ENCODE results near the gene HSD17B4. TPM values are rescaled to one million over a fixed set of nuclear protein-coding genes. Genes with fewer than 3 reads are reported as not detected.
A peak's percentile ranks its signal among the peaks of the same experiment; 100 is the strongest.

HSD17B4 gene
- total and polyA plus RNA-seq, 3 experiments from 2014 or later = 51.7 to 84.6 (median 59.1) TPM

GRCh38 chr5:119452060-119452372, 281 bp upstream of the HSD17B4 start:
- Mint-ChIP-seq H3K27ac (peak overlapping the region; percentile 81 to 97 (median 92)), H3K4me3 (peak overlapping the region; percentile 85 to 96 (median 94)), H3K9me3 (peaks cover 0 to 3% (median 0%) of the 10 kb centered on the region in 5 donors), H3K4me1 (peaks cover 18 to 26% (median 22%) of the 10 kb centered on the region in 3 donors), H3K27me3 (peaks cover 3% of the 10 kb centered on the region in 2 donors), H3K36me3 (peaks cover 0 to 12% (median 7%) of the 10 kb centered on the region in 3 donors)
- ChIA-PET CTCF (interaction anchor here (1.0 to 2.0 kb wide), 5 partner anchors 8 to 464 kb away, joined by 3 to 8 read pairs (median 4); partner anchors contain the start of gene DTWD2), POLR2A (no interaction called here)
- Histone ChIP-seq H3K4me1 (ENCODE audit: insufficient read depth, low read length) (peaks cover 17% of the 10 kb centered on the region), H3K36me3 (ENCODE audit: insufficient read depth, low read length) (no peaks in the 10 kb centered on the region), H3K4me3 (ENCODE audit: low read length) (peak overlapping the region; percentile 82), H3K27ac (ENCODE audit: low read depth, low read length) (peak overlapping the region; percentile 62), H3K27me3 (ENCODE audit: insufficient read depth, low read length, poor library complexity, severe bottlenecking) (no peaks in the 10 kb centered on the region), H3K9me3 (ENCODE audit: low read length) (no peaks in the 10 kb centered on the region)
- no peak for DNase-seq

GRCh38 chr5:119453040-119453373, 710 bp downstream of the HSD17B4 start:
- Histone ChIP-seq H3K36me3 (ENCODE audit: insufficient read depth, low read length) (no peaks in the 10 kb centered on the region), H3K9me3 (ENCODE audit: low read length) (no peaks in the 10 kb centered on the region), H3K4me1 (ENCODE audit: insufficient read depth, low read length) (peaks cover 17% of the 10 kb centered on the region), H3K4me3 (ENCODE audit: low read length) (peak overlapping the region; percentile 82), H3K27ac (ENCODE audit: low read depth, low read length) (peak overlapping the region; percentile 62), H3K27me3 (ENCODE audit: insufficient read depth, low read length, poor library complexity, severe bottlenecking) (no peaks in the 10 kb centered on the region)
- Mint-ChIP-seq H3K4me3 (peak overlapping the region; percentile 85 to 96 (median 94)), H3K27me3 (peaks cover 0 to 3% of the 10 kb centered on the region in 2 donors), H3K36me3 (peaks cover 2 to 17% (median 10%) of the 10 kb centered on the region in 3 donors), H3K9me3 (peaks cover 0 to 3% (median 0%) of the 10 kb centered on the region in 5 donors), H3K27ac (peak overlapping the region; percentile 81 to 97 (median 92)), H3K4me1 (peaks cover 19 to 26% (median 25%) of the 10 kb centered on the region in 3 donors)
- ChIA-PET POLR2A (no interaction called here), CTCF (interaction anchor here (1.1 to 1.6 kb wide), 2 partner anchors 18 to 465 kb away, joined by 4 to 8 read pairs; partner anchors contain the start of gene DTWD2)
- DNase-seq = no peak

- Mint-ChIP-seq H3K36me3 (peaks cover 3 to 20% (median 10%) of the 10 kb centered on the region in 3 donors), H3K4me3 (peak overlapping the region in 2 of 7 donors; percentile 54 to 55), H3K9me3 (peaks cover 0 to 3% (median 0%) of the 10 kb centered on the region in 5 donors), H3K4me1 (peaks cover 21 to 30% (median 28%) of the 10 kb centered on the region in 3 donors), H3K27ac (no peak overlapping the region), H3K27me3 (peaks cover 0 to 1% of the 10 kb centered on the region in 2 donors)
- H3K27ac ChIP-seq (ENCODE audit: low read depth, low read length) = no peak overlapping the region
- H3K9me3 ChIP-seq (ENCODE audit: low read length) = no peaks in the 10 kb centered on the region
- no peak for DNase-seq
- H3K4me1 ChIP-seq (ENCODE audit: insufficient read depth, low read length) = peaks cover 17% of the 10 kb centered on the region
- CTCF ChIA-PET = interaction anchor here (1.0 to 2.4 kb wide), 2 partner anchors 42 to 466 kb away, joined by 3 to 5 read pairs; partner anchors contain the start of gene DTWD2
- no peak overlapping the region for H3K4me3 ChIP-seq (ENCODE audit: low read length)
- no peaks in the 10 kb centered on the region for H3K36me3 ChIP-seq (ENCODE audit: insufficient read depth, low read length)
- POLR2A ChIA-PET = no interaction called here
- H3K27me3 ChIP-seq (ENCODE audit: insufficient read depth, low read length, poor library complexity, severe bottlenecking) = no peaks in the 10 kb centered on the region
Observed at GRCh38 chr5:119454171-119454570, 1.9 kb downstream of the HSD17B4 start.

GRCh38 chr5:119458911-119459632, 6.8 kb downstream of the HSD17B4 start:
- Histone ChIP-seq H3K4me3 (ENCODE audit: low read length) (no peak overlapping the region), H3K27ac (ENCODE audit: low read depth, low read length) (no peak overlapping the region), H3K9me3 (ENCODE audit: low read length) (no peaks in the 10 kb centered on the region), H3K36me3 (ENCODE audit: insufficient read depth, low read length) (no peaks in the 10 kb centered on the region), H3K27me3 (ENCODE audit: insufficient read depth, low read length, poor library complexity, severe bottlenecking) (no peaks in the 10 kb centered on the region), H3K4me1 (ENCODE audit: insufficient read depth, low read length) (no peaks in the 10 kb centered on the region)
- no peak for DNase-seq
- Mint-ChIP-seq H3K36me3 (peaks cover 8 to 21% (median 16%) of the 10 kb centered on the region in 3 donors), H3K27ac (no peak overlapping the region), H3K9me3 (no peaks in the 10 kb centered on the region), H3K27me3 (no peaks in the 10 kb centered on the region), H3K4me3 (no peak overlapping the region), H3K4me1 (peaks cover 15 to 19% (median 18%) of the 10 kb centered on the region in 3 donors)
- ChIA-PET CTCF (no interaction called here), POLR2A (no interaction called here)

- no peak overlapping the region for H3K27ac ChIP-seq (ENCODE audit: low read depth, low read length)
- no peaks in the 10 kb centered on the region for H3K4me1 ChIP-seq (ENCODE audit: insufficient read depth, low read length)
- H3K4me3 Mint-ChIP-seq = no peak overlapping the region
- CTCF ChIA-PET = no interaction called here
- no peaks in the 10 kb centered on the region for H3K27me3 ChIP-seq (ENCODE audit: insufficient read depth, low read length, poor library complexity, severe bottlenecking)
- POLR2A ChIA-PET = no interaction called here
- no peaks in the 10 kb centered on the region for H3K27me3 Mint-ChIP-seq
- peaks cover 26 to 38% (median 34%) of the 10 kb centered on the region in 3 donors for H3K4me1 Mint-ChIP-seq
- no peak overlapping the region for H3K27ac Mint-ChIP-seq
- H3K36me3 ChIP-seq (ENCODE audit: insufficient read depth, low read length) = no peaks in the 10 kb centered on the region
- peaks cover 36 to 61% (median 47%) of the 10 kb centered on the region in 3 donors for H3K36me3 Mint-ChIP-seq
- no peak for DNase-seq
- peaks cover 11 to 31% (median 25%) of the 10 kb centered on the region in 5 donors for H3K9me3 Mint-ChIP-seq
- H3K9me3 ChIP-seq (ENCODE audit: low read length) = peaks cover 3% of the 10 kb centered on the region
- H3K4me3 ChIP-seq (ENCODE audit: low read length) = no peak overlapping the region
Observed at GRCh38 chr5:119465640-119466039, 13.3 kb downstream of the HSD17B4 start.

GRCh38 chr5:119468286-119468685, 16.0 kb downstream of the HSD17B4 start:
- ChIA-PET CTCF (no interaction called here), POLR2A (no interaction called here)
- no peak for DNase-seq
- Mint-ChIP-seq H3K27ac (peak overlapping the region in 1 of 8 donors; percentile 11), H3K9me3 (peaks cover 11 to 31% (median 25%) of the 10 kb centered on the region in 5 donors), H3K4me3 (no peak overlapping the region), H3K36me3 (peaks cover 34 to 59% (median 55%) of the 10 kb centered on the region in 3 donors), H3K4me1 (peaks cover 19 to 42% (median 30%) of the 10 kb centered on the region in 3 donors), H3K27me3 (no peaks in the 10 kb centered on the region)
- Histone ChIP-seq H3K36me3 (ENCODE audit: insufficient read depth, low read length) (no peaks in the 10 kb centered on the region), H3K9me3 (ENCODE audit: low read length) (peaks cover 3% of the 10 kb centered on the region), H3K27me3 (ENCODE audit: insufficient read depth, low read length, poor library complexity, severe bottlenecking) (no peaks in the 10 kb centered on the region), H3K4me3 (ENCODE audit: low read length) (no peak overlapping the region), H3K27ac (ENCODE audit: low read depth, low read length) (no peak overlapping the region), H3K4me1 (ENCODE audit: insufficient read depth, low read length) (no peaks in the 10 kb centered on the region)

GRCh38 chr5:119470105-119470763, 17.9 kb downstream of the HSD17B4 start:
- Mint-ChIP-seq H3K27me3 (no peaks in the 10 kb centered on the region), H3K4me3 (no peak overlapping the region), H3K27ac (peak overlapping the region in 1 of 8 donors; percentile 34), H3K4me1 (peaks cover 12 to 33% (median 22%) of the 10 kb centered on the region in 3 donors), H3K36me3 (peaks cover 32 to 56% (median 50%) of the 10 kb centered on the region in 3 donors), H3K9me3 (peaks cover 11 to 31% (median 25%) of the 10 kb centered on the region in 5 donors)
- CTCF ChIA-PET = no interaction called here
- no peaks in the 10 kb centered on the region for H3K27me3 ChIP-seq (ENCODE audit: insufficient read depth, low read length, poor library complexity, severe bottlenecking)
- no peak for DNase-seq
- POLR2A ChIA-PET = no interaction called here
- H3K9me3 ChIP-seq (ENCODE audit: low read length) = peaks cover 3% of the 10 kb centered on the region
- H3K4me1 ChIP-seq (ENCODE audit: insufficient read depth, low read length) = no peaks in the 10 kb centered on the region
- H3K4me3 ChIP-seq (ENCODE audit: low read length) = no peak overlapping the region
- no peak overlapping the region for H3K27ac ChIP-seq (ENCODE audit: low read depth, low read length)
- H3K36me3 ChIP-seq (ENCODE audit: insufficient read depth, low read length) = no peaks in the 10 kb centered on the region

- Histone ChIP-seq H3K9me3 (ENCODE audit: low read length) (peaks cover 3% of the 10 kb centered on the region), H3K4me1 (ENCODE audit: insufficient read depth, low read length) (no peaks in the 10 kb centered on the region)
- CTCF ChIA-PET = no interaction called here
Observed at GRCh38 chr5:119470851-119471451, 18.7 kb downstream of the HSD17B4 start.

More at GRCh38 chr5:119470851-119471451, 18.7 kb downstream of the HSD17B4 start:
- H3K27ac Mint-ChIP-seq = no peak overlapping the region
- H3K27me3 ChIP-seq (ENCODE audit: insufficient read depth, low read length, poor library complexity, severe bottlenecking) = no peaks in the 10 kb centered on the region
- no peak overlapping the region for H3K4me3 ChIP-seq (ENCODE audit: low read length)
- peaks cover 11 to 31% (median 24%) of the 10 kb centered on the region in 5 donors for H3K9me3 Mint-ChIP-seq
- peak in 1 of 5 donors; percentile 12 for DNase-seq
- POLR2A ChIA-PET = no interaction called here
- H3K36me3 ChIP-seq (ENCODE audit: insufficient read depth, low read length) = no peaks in the 10 kb centered on the region
- H3K36me3 Mint-ChIP-seq = peaks cover 31 to 54% (median 47%) of the 10 kb centered on the region in 3 donors
- no peaks in the 10 kb centered on the region for H3K27me3 Mint-ChIP-seq
- no peak overlapping the region for H3K4me3 Mint-ChIP-seq
- H3K27ac ChIP-seq (ENCODE audit: low read depth, low read length) = no peak overlapping the region
- peaks cover 5 to 27% (median 15%) of the 10 kb centered on the region in 3 donors for H3K4me1 Mint-ChIP-seq

Data from CD8-positive, alpha-beta memory T cell (primary cell).